Endothelial cell of umbilical vein (primary cell): Measurements from ENCODE around the gene ATP5MK. TPM values are rescaled to one million over a fixed set of nuclear protein-coding genes. Genes with fewer than 3 reads are reported as not detected.

ENCODE experiments used
- BruUV-seq: library from RNA; stranded (reverse); fragments of 400-500 nt; replicated peaks from 2 replicates; lab custom pipeline; 2021; lab: Mats Ljungman, UMichigan
- CTCF ChIA-PET: fragments of 300-600, 350-600 bp; sonication (Branson Sonifier 250); formaldehyde crosslinking; loops from one replicate; lab custom pipeline; 2021; ENCODE audit warnings: antibody characterized with exemption, inconsistent platforms; lab: Charles Lee
- POLR2A ChIA-PET: fragments of 300-600, 350-600 bp; sonication (Branson Sonifier 250); formaldehyde crosslinking; loops from one replicate; lab custom pipeline; 2021; ENCODE audit warnings: antibody characterized with exemption, inconsistent platforms; lab: Charles Lee
- DNase-seq: peaks from one replicate; pipeline ENCODE4 v3.0.0-alpha.2; 2011; ENCODE audit warnings: low read depth, low spot score
- FAIRE-seq: peaks from 2 replicates; lab custom pipeline; 2011; peaks lifted over from hg19 to GRCh38; lab: Jason Lieb, UNC
- H2AFZ ChIP-seq: 2 replicates; pipeline ENCODE4 v1.6.0; 2012; ENCODE audit warnings: low read depth, low read length, control low read depth, inconsistent platforms
- H3K27ac ChIP-seq: 2 replicates; pipeline ENCODE4 v1.5.1; 2011; ENCODE audit warnings: low read depth, mild to moderate bottlenecking, control low read depth, low read length, moderate library complexity; ENCODE audit not compliant: insufficient read depth
- H3K27me3 ChIP-seq, 2 experiments: 2 replicates each; pipeline versions ENCODE4 v1.6.0 to v1.6.1; 2011; ENCODE audit warnings: low read length in 2 of 2, mixed read lengths in 1 of 2; ENCODE audit not compliant: control insufficient read depth in 2 of 2, insufficient read depth in 2 of 2
- H3K36me3 ChIP-seq, 2 experiments: 2 replicates in 1 of 2; 3 replicates in 1 of 2; pipeline ENCODE4 v1.5.1; 2011; ENCODE audit warnings: low read length in 2 of 2, mild to moderate bottlenecking in 1 of 2, moderate library complexity in 1 of 2; ENCODE audit not compliant: control insufficient read depth in 2 of 2, insufficient read depth in 2 of 2; ENCODE audit errors: extremely low read depth in 1 of 2
- H3K4me1 ChIP-seq: 3 replicates; pipeline ENCODE4 v1.5.1; 2011; ENCODE audit warnings: mild to moderate bottlenecking, low read length; ENCODE audit not compliant: control insufficient read depth, insufficient read depth; ENCODE audit errors: extremely low read depth
- H3K4me2 ChIP-seq: 2 replicates; pipeline ENCODE4 v1.6.1; 2011; ENCODE audit warnings: low read length, control low read depth, mixed read lengths; ENCODE audit not compliant: insufficient read depth
- H3K4me3 ChIP-seq, 3 experiments: fragments of 200-600 bp in 1 of 3; sonication (generic), shearing (Covaris generic) in 1 of 3; replicated peaks in 1 of 3; 2 replicates each; pipeline ENCODE4 v1.5.1; 2011 to 2016; ENCODE audit warnings: control low read depth in 3 of 3, low read length in 3 of 3, mild to moderate bottlenecking in 2 of 3, inconsistent platforms in 1 of 3, low read depth in 1 of 3, moderate library complexity in 1 of 3; ENCODE audit not compliant: insufficient read depth in 1 of 3
- H3K79me2 ChIP-seq: 2 replicates; pipeline ENCODE4 v1.6.0; 2012; ENCODE audit warnings: low read length, inconsistent platforms; ENCODE audit not compliant: control insufficient read depth, insufficient read depth
- H3K9ac ChIP-seq: replicated peaks from 2 replicates; pipeline ENCODE3; 2011; ENCODE audit warnings: low read length, control low read depth; ENCODE audit not compliant: insufficient read depth; ENCODE audit errors: extremely low read depth
- H3K9me1 ChIP-seq: replicated peaks from 3 replicates; pipeline ENCODE4 v1.6.0; 2011; ENCODE audit warnings: mild to moderate bottlenecking, low read length; ENCODE audit not compliant: control insufficient read depth, insufficient read depth; ENCODE audit errors: extremely low read depth
- H3K9me3 ChIP-seq: replicated peaks from 2 replicates; pipeline ENCODE4 v1.5.1; 2012; ENCODE audit warnings: low read length, inconsistent platforms; ENCODE audit not compliant: control insufficient read depth, insufficient read depth
- H4K20me1 ChIP-seq: replicated peaks from 2 replicates; pipeline ENCODE3; 2011; ENCODE audit warnings: mild to moderate bottlenecking, low read length; ENCODE audit not compliant: control insufficient read depth, insufficient read depth; ENCODE audit errors: extremely low read depth
- CTCF ChIP-seq, 2 donors: IDR thresholded peaks; 1 replicate in 1 of 2; 2 replicates in 1 of 2; pipeline ENCODE4 v1.5.1; 2011; ENCODE audit warnings: low read length in 2 of 2, mild to moderate bottlenecking in 2 of 2, moderate library complexity in 2 of 2, control low read depth in 1 of 2, inconsistent platforms in 1 of 2, low read depth in 1 of 2; ENCODE audit not compliant: insufficient read depth in 1 of 2; ENCODE audit errors: extremely low read depth in 1 of 2
- EZH2 ChIP-seq: IDR thresholded peaks from 2 replicates; pipeline ENCODE4 v1.6.1; 2012; ENCODE audit warnings: borderline replicate concordance, low read depth, mild to moderate bottlenecking, moderate library complexity, low read length, inconsistent platforms; ENCODE audit not compliant: severe bottlenecking
- FOS ChIP-seq: IDR thresholded peaks from 2 replicates; pipeline ENCODE4 v1.6.1; 2011; ENCODE audit warnings: mild to moderate bottlenecking, low read length, moderate library complexity, borderline replicate concordance; ENCODE audit not compliant: insufficient read depth
- GATA2 ChIP-seq: IDR thresholded peaks from 2 replicates; pipeline ENCODE4 v1.7.0; 2011; ENCODE audit warnings: low read depth, mild to moderate bottlenecking, moderate library complexity, mixed read lengths, low read length; ENCODE audit not compliant: insufficient read length, insufficient read depth
- JUN ChIP-seq: IDR thresholded peaks from 2 replicates; pipeline ENCODE4 v1.6.1; 2011; ENCODE audit warnings: borderline replicate concordance, low read depth; ENCODE audit not compliant: insufficient read length, insufficient read depth
- MAX ChIP-seq: IDR thresholded peaks from 2 replicates; pipeline ENCODE4 v1.6.1; 2011; ENCODE audit not compliant: insufficient read depth, insufficient read length
- MYC ChIP-seq: IDR thresholded peaks from one replicate; pipeline ENCODE4 v1.6.1; 2011; ENCODE audit warnings: mild to moderate bottlenecking, low read depth, low read length
- POLR2A ChIP-seq: IDR thresholded peaks from 2 replicates; pipeline ENCODE4 v1.6.1; 2012; ENCODE audit warnings: low read depth, mild to moderate bottlenecking, control low read depth, low read length
- POLR2AphosphoS5 ChIP-seq: IDR thresholded peaks from 2 replicates; pipeline ENCODE4 v1.6.1; 2012; ENCODE audit warnings: low read depth, mild to moderate bottlenecking, control low read depth, low read length, moderate library complexity; ENCODE audit not compliant: insufficient read depth
- dilution Hi-C: fragments of 300-500 bp; cut with MboI; formaldehyde crosslinking; loops from one replicate; pipeline ENCODE4 v1.15.0; 2019; ENCODE audit warnings: low sequenced_read_pairs; ENCODE audit not compliant: extremely low pct_ligation_motif_present
- intact Hi-C: fragments of 100-400 bp; cut with micrococcal nuclease; formaldehyde crosslinking; loops from one replicate; pipeline ENCODE4 v1.10.0; 2022
- polyA plus RNA-seq, 4 experiments: library from polyadenylated mRNA; depleted of rRNA in 3 of 4; stranded (reverse) in 3 of 4; unstranded in 1 of 4; fragments of >200 nt; gene quantifications; 2 replicates each; pipeline versions ENCODE4 v1.2.1 to v1.2.3, GENCODE V29; 2011 to 2012; ENCODE audit warnings: missing spikeins in 1 of 4
- total RNA-seq: library from RNA; stranded (reverse); gene quantifications from 2 replicates; pipeline ENCODE4 v1.2.3, GENCODE V29; 2021

The ATP5MK gene
- total and polyA plus RNA-seq, 2 donors (not counting 3 experiments of a cell fraction or from before 2014, with no cell fraction given): 295 to 407 TPM

GRCh38 chr10:103353281-103353680 is 43.0 kb downstream of the ATP5MK start:
- Histone ChIP-seq H3K79me2 (peaks cover 9% of the 10 kb centered on the region), H4K20me1 (no peaks in the 10 kb centered on the region), H3K36me3 (no peaks in the 10 kb centered on the region), H3K9ac (no peak overlapping the region), H3K9me1 (no peaks in the 10 kb centered on the region), H3K4me2 (no peak overlapping the region), H2AFZ (no peak overlapping the region), H3K4me1 (peaks cover 2% of the 10 kb centered on the region), H3K9me3 (no peaks in the 10 kb centered on the region), H3K27ac (no peak overlapping the region), H3K27me3 (no peaks in the 10 kb centered on the region), H3K4me3 (no peak overlapping the region)
- POLR2A ChIA-PET: no interaction called here
- dilution Hi-C loops: no loop called here
- intact Hi-C loops: no loop called here
- CTCF ChIA-PET: interaction anchor here (1.4 to 1.9 kb wide), 2 partner anchors 15 to 19 kb away, joined by 4 to 8 read pairs; partner anchors contain the start of gene TAF5
- DNase-seq (no peak), FAIRE-seq (no peak)
- TF ChIP-seq GATA2 (no peak), MAX (no peak), MYC (no peak)
- no TSS peak for BruUV-seq

GRCh38 chr10:103350517-103351260 is 45.6 kb downstream of the ATP5MK start, which contains the start of gene PCGF6:
Gene PCGF6 (minus strand): TSS chr10:103351140. CDS start chr10:103351066, 74 bp downstream.
- Histone ChIP-seq H3K79me2 (peaks cover 9% of the 10 kb centered on the region), H2AFZ (peak within 1 kb of the TSS; percentile 94), H3K9me3 (no peaks in the 10 kb centered on the region), H3K27me3 (no peaks in the 10 kb centered on the region), H3K9ac (peak within 1 kb of the TSS; percentile 49), H3K4me2 (peak within 1 kb of the TSS; percentile 95), H3K27ac (peak within 1 kb of the TSS; percentile 37), H3K36me3 (peaks cover 2 to 3% of the 10 kb centered on the region in 2 experiments), H4K20me1 (no peaks in the 10 kb centered on the region), H3K4me3 (peak within 1 kb of the TSS; percentile 62 to 80 (median 71)), H3K9me1 (no peaks in the 10 kb centered on the region), H3K4me1 (peaks cover 2% of the 10 kb centered on the region)
- POLR2A ChIA-PET: interaction anchor here (0.5 kb wide), 1 partner anchor 1177 kb away, joined by 3 read pairs; no protein-coding TSS in a partner anchor
- intact Hi-C loops: loop anchor here (1.0 kb wide), 2 partner anchors 17 to 46 kb away; partner anchors contain the start of genes ATP5MK, PDCD11 and TAF5
- TF ChIP-seq CTCF (IDR thresholded peaks at IDR 0.05; ENCODE audit: extremely low read depth in 1 of 2, insufficient read depth in 1 of 2, low read depth in 1 of 2, low read length in 2 of 2): peak in 1 of 2 donors; percentile 9
- no peak for TF ChIP-seq MYC
- TF ChIP-seq FOS: peak; percentile 9
- TF ChIP-seq EZH2: no peak
- TF ChIP-seq JUN: no peak
- peak; percentile 35 for TF ChIP-seq POLR2AphosphoS5
- no peak for TF ChIP-seq GATA2
- TF ChIP-seq MAX: no peak
- TF ChIP-seq POLR2A: peak; percentile 55
- DNase-seq (peak; percentile 87), FAIRE-seq (peak; percentile 77)
- no TSS peak for BruUV-seq
- CTCF ChIA-PET: interaction anchor here (0.8 to 1.7 kb wide), 3 partner anchors 8 to 16 kb away, joined by 3 to 8 read pairs (median 3); no protein-coding TSS in a partner anchor
- dilution Hi-C loops: no loop called here
